ENCODE data around the gene BTBD9. TPM values are rescaled to one million over a fixed set of nuclear protein-coding genes. Genes with fewer than 3 reads are reported as not detected.

BTBD9 gene
- total RNA-seq, 1 experiment from 2014 or later: 19.4 TPM

DNA sequence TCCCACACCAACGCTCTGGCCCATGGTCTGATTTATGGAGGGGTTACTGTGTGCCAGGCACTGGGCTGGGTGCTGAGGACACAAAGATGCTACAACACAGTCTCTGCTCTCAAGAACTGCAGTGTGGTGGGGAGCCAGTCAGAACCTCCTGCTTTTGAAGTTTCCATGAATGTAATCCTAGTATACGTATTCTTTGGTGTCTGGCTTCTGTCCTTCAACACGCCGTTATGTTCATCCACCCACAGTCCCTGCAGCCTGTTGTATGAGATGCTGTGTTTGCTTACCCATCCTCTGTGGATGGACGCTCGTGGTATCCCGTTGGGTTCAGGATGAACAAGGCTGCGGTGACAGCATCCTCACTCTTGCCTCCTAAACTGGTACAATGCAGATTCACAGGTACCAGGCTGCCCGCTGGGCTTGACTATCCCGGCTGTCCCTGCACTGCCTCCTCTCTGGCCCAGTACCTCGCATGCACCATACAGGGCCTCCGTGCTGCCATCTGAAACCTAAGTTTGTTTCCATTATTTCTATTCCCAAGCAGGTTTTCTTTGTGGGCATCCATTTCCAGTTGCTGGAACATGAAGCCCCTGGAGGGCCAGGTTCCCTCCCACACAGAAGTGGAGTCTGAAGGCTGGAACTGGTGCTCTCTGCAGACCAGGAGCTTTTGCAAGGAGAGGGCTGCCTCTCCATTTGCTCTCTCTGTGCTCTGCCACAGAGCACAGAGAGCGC is 455.7 kb downstream of the BTBD9 start:
- H3K27me3 Mint-ChIP-seq (ENCODE audit: unreplicated experiment): no peaks in the 10 kb centered on the region
- no peaks in the 10 kb centered on the region for H3K9me3 Mint-ChIP-seq (ENCODE audit: low read depth, unreplicated experiment)
- CTCF ChIA-PET: interaction anchor here (0.6 kb wide), 2 partner anchors 35 to 304 kb away, joined by 4 to 6 read pairs; no protein-coding TSS in a partner anchor
- no TSS peak for BruUV-seq (replicated peaks)
- TF ChIP-seq, protein P1, sequence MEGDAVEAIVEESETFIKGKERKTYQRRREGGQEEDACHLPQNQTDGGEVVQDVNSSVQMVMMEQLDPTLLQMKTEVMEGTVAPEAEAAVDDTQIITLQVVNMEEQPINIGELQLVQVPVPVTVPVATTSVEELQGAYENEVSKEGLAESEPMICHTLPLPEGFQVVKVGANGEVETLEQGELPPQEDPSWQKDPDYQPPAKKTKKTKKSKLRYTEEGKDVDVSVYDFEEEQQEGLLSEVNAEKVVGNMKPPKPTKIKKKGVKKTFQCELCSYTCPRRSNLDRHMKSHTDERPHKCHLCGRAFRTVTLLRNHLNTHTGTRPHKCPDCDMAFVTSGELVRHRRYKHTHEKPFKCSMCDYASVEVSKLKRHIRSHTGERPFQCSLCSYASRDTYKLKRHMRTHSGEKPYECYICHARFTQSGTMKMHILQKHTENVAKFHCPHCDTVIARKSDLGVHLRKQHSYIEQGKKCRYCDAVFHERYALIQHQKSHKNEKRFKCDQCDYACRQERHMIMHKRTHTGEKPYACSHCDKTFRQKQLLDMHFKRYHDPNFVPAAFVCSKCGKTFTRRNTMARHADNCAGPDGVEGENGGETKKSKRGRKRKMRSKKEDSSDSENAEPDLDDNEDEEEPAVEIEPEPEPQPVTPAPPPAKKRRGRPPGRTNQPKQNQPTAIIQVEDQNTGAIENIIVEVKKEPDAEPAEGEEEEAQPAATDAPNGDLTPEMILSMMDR (IDR thresholded peaks at IDR 0.05; ENCODE audit: unreplicated experiment): no peak
- no peak overlapping the region for H3K4me3 Mint-ChIP-seq (ENCODE audit: low read depth, unreplicated experiment)
- intact Hi-C loops (cut with micrococcal nuclease; ENCODE audit: unreplicated experiment): no loop called here
- no peaks in the 10 kb centered on the region for H3K4me1 Mint-ChIP-seq (ENCODE audit: low read depth, unreplicated experiment)
- no peak overlapping the region for H3K27ac Mint-ChIP-seq (ENCODE audit: unreplicated experiment)
- no peak for DNase-seq
- no peaks in the 10 kb centered on the region for H3K36me3 Mint-ChIP-seq (ENCODE audit: insufficient read depth, unreplicated experiment)

DNA sequence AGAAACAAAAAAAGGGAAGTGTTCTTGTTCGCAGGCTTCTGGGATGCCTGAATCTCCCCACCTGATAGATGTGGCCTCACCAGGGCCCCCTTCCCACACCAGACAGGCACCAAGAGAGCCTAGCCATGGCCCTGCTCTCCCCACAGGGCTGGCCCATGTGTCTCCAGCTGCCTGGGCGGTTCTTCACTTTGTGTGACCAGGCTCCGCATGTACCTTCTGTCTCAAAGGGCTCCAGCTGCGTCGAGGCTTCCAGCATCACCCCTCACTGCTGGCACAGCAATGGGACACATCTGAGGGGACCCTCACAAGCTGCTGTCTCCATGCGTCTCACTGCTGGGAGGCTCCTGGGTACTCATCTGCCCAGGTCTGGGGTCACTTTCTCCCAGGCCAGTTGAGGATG is 457.3 kb downstream of the BTBD9 start:
- TF ChIP-seq, protein P1 (IDR thresholded peaks at IDR 0.05; ENCODE audit: unreplicated experiment): no peak
- intact Hi-C loops (cut with micrococcal nuclease; ENCODE audit: unreplicated experiment): no loop called here
- Mint-ChIP-seq H3K36me3 (ENCODE audit: insufficient read depth, unreplicated experiment) (peaks cover under 1% of the 10 kb centered on the region), H3K27ac (ENCODE audit: unreplicated experiment) (no peak overlapping the region), H3K4me1 (ENCODE audit: low read depth, unreplicated experiment) (peaks cover 11% of the 10 kb centered on the region), H3K4me3 (ENCODE audit: low read depth, unreplicated experiment) (no peak overlapping the region), H3K27me3 (ENCODE audit: unreplicated experiment) (no peaks in the 10 kb centered on the region), H3K9me3 (ENCODE audit: low read depth, unreplicated experiment) (no peaks in the 10 kb centered on the region)
- BruUV-seq (replicated peaks): no TSS peak
- CTCF ChIA-PET: interaction anchor here (0.6 kb wide), 1 partner anchor 1421 kb away, joined by 3 read pairs; no protein-coding TSS in a partner anchor
- no peak for DNase-seq

DNA sequence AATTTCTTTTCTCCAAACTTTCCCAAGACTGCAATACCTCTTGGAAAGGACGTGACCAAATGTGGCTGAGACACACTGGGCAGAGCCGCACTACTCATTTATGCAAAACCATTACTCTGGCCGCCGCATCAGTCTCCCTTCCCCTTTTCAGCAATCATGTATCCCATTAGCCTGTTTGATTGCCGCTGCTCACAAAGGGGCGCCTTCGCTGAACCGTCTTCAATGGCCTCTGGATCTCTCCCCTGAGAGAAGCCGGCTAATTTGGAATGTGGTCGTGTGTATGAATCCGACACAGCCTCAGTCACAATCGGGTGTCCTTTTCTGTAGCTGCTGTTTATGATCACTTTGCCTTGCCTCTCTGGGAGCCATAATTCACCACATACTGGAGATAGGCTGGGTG is 459.1 kb downstream of the BTBD9 start:
- BruUV-seq (replicated peaks): no TSS peak

DNA sequence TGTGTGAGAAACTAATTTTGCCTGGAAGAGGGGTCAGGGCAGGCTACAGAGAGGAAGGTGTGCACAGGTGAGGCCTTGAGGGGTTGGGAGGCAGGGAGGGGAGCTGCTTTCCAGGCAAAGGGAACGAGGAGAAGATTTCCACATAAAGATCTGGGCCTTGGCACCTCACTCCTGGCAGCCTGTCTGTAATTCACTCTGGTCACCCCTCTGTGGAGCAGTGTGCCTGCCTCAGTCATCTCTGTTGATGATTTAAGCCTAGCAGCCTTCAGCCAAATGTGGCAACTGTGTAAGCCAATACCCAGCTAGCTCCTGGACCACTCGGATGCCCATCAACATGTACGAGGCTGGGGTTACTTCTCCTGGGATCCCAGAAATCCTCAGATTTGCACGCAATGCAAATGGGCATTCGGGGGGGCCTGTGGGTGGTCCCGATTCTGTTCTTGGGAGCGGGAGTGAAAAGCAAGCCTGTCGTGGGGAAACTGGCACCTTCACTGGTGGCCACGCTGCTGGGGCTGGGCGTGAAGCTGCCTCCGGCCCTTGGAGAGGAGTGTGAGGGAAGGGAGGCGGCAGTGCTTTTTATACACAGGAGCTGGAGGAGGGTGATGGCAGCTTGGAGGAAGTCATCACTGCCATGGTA is 459.8 kb downstream of the BTBD9 start:
- TF ChIP-seq, protein P1 (IDR thresholded peaks at IDR 0.05; ENCODE audit: unreplicated experiment): no peak
- no peaks in the 10 kb centered on the region for H3K9me3 Mint-ChIP-seq (ENCODE audit: low read depth, unreplicated experiment)
- BruUV-seq (replicated peaks): no TSS peak
- peaks cover 5% of the 10 kb centered on the region for H3K36me3 Mint-ChIP-seq (ENCODE audit: insufficient read depth, unreplicated experiment)
- H3K4me1 Mint-ChIP-seq (ENCODE audit: low read depth, unreplicated experiment): peaks cover 24% of the 10 kb centered on the region
- no peak for DNase-seq
- no peak overlapping the region for H3K27ac Mint-ChIP-seq (ENCODE audit: unreplicated experiment)
- no peaks in the 10 kb centered on the region for H3K27me3 Mint-ChIP-seq (ENCODE audit: unreplicated experiment)
- intact Hi-C loops (cut with micrococcal nuclease; ENCODE audit: unreplicated experiment): no loop called here
- CTCF ChIA-PET: no interaction called here
- no peak overlapping the region for H3K4me3 Mint-ChIP-seq (ENCODE audit: low read depth, unreplicated experiment)

More for the DNA sequence above, 459.1 kb downstream of the BTBD9 start:
- Mint-ChIP-seq H3K27ac (ENCODE audit: unreplicated experiment) (no peak overlapping the region), H3K27me3 (ENCODE audit: unreplicated experiment) (no peaks in the 10 kb centered on the region), H3K36me3 (ENCODE audit: insufficient read depth, unreplicated experiment) (peaks cover 5% of the 10 kb centered on the region), H3K4me3 (ENCODE audit: low read depth, unreplicated experiment) (no peak overlapping the region), H3K9me3 (ENCODE audit: low read depth, unreplicated experiment) (no peaks in the 10 kb centered on the region), H3K4me1 (ENCODE audit: low read depth, unreplicated experiment) (peaks cover 24% of the 10 kb centered on the region)
- DNase-seq: no peak
- intact Hi-C loops (cut with micrococcal nuclease; ENCODE audit: unreplicated experiment): no loop called here
- TF ChIP-seq, protein P1 (IDR thresholded peaks at IDR 0.05; ENCODE audit: unreplicated experiment): no peak
- CTCF ChIA-PET: no interaction called here

Data from Calu3 (cell line).